GM18858 (cell line): ENCODE data around the gene INPP4B.
"Not testable (repeated sequence)": the region's sequence is repeated elsewhere in the genome, so short reads cannot be mapped to it uniquely, and the experiment has no call there.

ENCODE experiments used
- ATAC-seq: cut with Tn5 transposase; IDR thresholded peaks from one replicate; pipeline ENCODE4 v1.9.1; 2021; ENCODE audit not compliant: unreplicated experiment

Gene INPP4B

DNA sequence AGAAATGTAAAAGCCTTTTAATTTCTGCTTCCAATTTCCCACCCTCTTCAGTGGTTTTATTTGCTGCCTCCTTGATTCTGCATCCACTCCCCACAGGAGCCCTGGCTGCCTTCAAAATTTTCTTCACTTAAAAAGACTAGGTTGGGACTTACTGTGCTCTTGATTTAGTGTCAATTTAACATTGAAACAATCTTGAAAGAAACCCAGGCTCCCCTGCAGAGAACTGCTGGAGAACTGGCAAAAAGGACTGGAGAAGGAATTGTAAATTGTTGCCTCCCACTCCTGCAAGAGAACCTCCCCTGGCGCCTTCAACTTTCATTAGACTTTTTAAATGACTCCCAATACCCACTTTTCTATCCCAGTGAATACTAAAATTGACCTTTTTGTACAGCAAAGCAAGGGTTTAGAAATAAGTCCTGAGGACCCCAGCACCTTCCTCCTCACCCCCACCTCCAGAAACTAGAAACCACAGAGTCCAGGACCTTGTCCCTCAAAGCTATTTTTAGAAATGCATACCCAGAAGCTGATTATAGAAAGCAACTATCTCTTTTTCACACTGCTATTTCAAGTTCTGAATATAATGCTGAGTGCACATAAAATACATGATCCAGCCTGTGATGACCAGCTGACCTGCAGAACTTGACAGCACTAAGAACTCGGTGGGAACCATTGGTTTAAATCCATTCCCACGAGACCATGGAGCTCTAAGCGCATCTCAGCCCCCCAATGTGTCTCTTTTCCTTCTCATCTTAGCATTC, 155.5 kb downstream of the INPP4B start:
- no peak for ATAC-seq

DNA sequence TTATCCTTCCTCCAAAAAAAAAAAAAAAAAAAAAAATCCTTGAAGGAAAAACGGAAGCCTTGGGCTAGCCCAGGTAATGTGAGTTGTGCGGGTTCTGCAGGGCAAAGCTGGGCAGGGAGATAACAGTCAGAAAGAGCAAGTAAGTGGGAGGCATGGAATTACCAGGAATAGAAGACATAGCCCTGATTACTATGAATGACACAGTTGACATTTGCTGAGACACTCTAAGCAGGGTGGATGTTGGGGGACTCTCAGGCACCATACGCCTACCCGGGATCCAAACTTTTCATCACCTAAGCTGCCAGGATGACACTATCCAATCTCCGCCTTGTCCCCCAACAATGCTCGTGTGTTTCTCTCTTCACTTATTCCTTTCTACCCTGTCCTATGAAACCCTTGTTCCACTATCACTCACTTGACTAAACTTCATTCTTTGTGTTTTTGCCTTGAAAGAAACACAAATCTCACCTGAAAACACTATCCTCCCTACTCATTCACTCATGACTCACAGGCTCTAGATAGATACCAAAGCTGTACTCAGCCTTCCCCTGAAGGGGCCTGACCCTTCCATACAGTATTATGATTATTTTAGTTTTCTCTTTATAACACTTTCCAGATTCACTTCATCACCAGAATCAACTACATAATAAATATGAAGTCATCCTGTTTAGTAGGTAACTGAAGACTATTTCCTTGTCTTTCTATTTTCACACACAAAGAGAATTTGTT, 158.4 kb downstream of the INPP4B start:
- ATAC-seq: no peak

DNA sequence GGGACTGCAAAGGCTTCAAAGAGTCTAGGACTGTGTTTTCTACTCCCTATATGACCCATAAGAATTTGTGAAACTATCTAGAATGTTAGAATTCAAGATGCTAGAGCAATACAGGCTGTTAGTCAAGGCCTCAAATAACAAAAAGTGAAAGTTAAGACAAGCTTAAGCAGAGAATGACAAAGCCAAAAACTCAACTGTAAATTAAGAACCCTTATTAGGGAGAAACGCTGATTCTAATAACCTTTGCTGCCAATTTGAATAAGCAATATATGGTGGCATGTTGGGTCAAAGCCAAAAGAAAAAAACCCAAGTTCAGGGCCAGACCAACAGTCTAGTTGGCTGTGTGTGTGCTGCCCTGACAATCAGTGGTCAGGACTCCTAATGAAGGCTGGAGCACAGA, 160.0 kb downstream of the INPP4B start:
- ATAC-seq: no peak

DNA sequence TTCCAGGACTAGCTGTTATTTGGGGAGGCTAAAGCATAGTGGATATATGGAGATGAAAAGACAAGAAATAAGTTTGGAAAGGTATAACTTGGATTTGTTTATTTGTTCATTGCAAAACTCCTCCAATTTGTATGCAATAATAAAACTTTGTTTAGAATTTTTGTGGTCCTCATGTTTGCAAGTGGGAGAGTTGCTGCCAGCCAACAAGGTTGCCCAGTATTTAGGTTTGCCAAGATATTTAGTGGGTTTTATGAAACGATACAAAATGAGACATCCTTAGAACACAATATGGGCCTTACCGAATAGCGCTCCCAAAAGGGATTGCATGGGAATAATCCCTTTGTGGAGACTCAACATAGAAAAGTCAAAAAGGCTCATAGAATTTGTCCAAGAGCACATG, 162.1 kb downstream of the INPP4B start:
- ATAC-seq: no peak

DNA sequence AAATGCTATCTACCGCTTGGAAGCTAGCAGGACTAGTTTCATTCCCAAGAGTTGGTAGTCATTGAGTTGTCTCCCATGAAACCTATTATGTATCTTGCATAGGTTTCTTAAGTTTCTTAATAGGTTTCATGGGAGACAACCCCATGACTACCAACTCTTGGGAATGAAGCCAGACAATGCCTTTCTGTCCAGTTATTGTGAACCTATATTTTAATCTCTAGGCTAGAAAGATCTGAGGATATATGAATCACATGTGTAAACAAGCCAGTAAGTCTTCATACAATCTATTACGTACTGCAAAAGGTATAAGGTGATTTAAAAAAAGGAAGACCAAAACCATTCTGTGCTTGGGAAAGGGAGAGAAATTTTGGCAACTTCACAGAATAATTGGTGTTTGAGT, 162.6 kb downstream of the INPP4B start:
- ATAC-seq: no peak

DNA sequence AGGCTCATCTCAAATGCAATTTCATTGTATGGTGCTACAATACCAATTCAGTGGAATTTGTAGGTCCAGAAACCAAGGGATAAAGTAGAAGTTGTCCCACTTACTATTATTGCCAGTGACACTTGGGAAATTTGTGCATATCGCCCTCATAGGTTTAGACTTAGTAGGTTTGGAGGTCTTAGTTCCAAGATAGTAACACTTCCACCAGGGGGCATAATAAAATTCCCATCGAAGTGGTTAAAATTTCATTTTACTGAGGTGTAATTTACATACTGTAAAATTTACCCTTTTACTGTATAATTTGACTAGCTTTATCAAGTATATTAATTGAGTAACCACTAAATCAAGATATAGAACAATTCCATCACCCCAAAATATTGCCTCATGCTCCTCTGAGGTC, 174.6 kb downstream of the INPP4B start:
- no peak for ATAC-seq

DNA sequence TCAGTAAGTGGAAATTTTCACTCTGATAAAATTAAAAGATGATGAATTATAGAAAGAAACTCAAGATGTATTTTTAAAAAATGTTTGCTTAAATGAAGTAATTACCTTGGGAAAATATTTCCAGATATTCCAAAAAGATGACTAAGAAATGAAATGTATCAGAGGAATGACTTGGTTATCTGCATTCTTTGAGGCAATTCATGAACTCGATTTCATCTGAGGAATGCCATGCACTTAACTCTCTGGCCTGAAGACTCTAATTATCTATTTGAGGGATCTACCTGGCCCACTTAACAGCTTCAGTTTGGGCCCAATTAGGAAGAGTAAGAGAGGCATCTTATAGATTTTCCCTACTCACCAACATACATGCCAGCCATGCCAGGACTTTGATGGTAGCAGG, 182.3 kb downstream of the INPP4B start:
- no peak for ATAC-seq

DNA sequence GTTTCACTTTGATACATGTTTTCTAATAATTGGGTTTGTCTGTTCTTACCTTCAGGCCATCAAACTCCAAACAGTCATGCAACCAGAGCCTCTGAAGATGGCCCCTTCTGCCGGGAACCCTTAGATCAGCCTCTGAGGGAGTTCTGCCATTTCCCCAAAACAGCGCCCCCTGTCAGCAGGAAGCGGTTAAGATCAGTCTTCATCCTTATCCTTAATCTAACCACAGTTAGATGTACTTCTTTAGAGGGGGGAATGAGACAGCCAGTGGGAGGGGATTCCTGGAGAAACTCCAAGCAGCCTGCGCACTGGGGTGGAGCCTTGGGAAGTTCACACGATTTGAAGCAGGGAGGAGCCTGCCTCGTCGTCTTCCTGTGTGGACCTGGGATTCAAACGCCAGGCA, 185.4 kb downstream of the INPP4B start:
- ATAC-seq: no peak

DNA sequence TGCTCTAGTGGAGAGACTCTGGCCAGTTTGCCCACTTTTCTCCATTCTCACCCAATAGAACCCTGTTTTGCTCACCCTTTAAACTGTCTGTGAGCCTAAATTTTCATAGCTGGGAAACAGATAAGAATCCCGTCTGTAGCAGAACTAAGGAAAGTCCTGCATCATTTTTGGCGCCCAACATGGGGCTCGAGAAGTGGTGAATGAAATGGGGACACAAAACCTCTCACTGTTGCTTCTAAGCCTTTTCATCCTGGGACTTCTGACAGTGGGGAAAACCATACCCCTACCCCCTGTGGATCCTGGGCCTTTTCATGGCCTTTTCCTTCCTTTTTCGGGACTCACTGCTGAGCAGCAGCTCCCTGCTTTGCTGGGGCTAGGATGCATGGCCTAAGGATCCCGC, 189.9 kb downstream of the INPP4B start:
- no peak for ATAC-seq

DNA sequence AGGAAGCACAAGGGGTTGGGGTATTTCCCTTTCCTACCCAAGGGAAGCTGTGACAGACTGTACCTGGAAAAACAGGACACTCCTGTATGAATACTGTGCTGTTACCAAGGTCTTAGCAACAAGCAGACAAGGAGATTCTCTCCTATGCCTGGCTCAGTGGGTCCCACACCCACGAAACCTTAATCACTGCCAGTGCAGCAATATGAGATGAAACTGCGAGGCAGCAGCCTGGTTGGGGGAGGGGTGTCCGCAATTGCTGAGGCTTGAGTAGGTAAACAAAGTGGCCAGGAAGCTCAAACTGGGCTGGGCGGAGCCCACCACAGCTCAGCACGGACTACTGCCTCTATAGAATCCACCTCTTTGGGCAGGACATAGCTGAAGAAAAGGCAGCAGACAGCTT, 197.7 kb downstream of the INPP4B start:
- no peak for ATAC-seq

DNA sequence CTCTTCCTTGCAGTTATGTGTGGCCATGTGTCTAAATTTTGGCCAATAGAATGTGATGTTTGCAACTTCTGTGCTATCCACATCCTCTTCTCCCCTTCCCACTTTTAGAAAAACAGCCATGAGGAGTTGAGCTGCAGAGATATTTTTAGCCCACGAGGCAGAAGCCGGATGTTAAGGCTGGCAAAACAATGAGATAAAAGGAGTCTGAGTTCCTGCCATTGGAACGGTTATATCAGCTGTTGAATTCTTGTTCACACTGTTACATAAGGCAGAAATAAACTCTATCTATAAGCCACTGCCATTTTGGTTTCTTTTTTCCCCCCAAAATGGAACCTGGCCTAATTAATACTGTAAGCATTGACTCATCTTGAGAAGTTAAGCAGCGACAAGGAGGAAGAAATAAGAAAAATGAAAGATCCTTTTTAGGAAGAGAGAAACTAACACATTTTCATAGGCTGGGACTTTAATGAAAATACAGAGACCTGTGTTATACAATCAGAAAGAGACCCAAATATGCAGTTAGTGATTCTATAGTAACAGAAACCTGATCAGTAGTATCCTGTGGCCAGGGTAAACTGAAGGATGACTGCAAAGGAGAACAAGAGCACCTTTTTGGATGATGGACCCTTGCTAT, 200.5 kb downstream of the INPP4B start:
- no peak for ATAC-seq

DNA sequence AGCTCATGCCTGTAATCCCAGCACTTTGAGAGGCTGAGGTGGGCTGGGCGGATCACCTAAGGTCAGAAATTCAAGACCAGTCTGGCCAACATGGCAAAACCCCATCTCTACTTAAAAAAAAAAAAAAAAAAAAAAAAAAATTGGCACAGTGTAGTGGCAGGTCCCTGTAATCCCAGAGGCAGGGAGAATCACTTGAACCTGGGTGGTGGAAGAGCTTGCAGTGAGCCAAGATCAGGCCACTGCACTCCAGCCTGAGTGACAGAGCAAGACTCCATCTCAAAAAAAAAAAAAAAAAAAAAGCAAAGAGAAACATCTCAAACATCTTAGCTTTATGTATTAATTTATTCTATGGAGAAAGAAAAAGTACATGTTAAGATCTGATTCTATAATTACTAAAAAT, 201.5 kb downstream of the INPP4B start:
- not testable (repeated sequence) for ATAC-seq

DNA sequence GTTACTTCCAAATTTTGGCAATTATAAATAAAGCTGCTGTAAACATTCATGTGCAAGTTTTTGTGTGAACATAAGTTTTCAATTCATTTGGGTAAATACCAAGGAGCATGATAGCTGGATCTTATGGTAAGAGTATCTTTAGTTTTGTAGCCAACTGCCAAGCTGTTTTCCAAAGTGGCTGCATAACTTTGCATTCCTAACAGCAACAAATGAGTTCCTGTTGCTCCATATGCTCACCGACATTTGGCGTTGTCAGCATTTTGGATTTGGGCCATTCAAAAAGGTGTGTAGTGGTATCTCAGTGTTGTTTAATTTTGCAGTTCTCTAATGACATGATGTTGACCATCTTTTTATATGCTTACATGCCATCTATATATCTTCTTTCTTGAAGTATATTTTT, 208.5 kb downstream of the INPP4B start:
- ATAC-seq: no peak

DNA sequence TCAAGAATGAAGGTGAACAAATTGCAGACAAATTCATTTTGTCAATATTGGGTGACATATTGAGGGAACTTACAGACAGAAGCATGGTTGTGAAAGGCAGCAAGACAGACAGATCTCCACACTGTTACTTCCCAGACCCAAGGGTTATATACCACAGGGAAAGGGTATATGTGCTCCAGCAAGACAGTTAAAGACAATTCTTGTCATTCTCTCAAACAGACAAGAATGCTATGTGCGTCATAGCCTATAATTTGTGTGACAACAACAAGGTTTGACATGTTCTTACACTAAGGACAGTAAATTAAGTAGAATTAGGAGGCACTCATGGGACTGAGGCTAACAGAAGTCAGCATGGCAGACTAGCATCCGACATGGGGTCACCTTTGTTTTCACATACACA, 214.3 kb downstream of the INPP4B start:
- ATAC-seq: no peak

DNA sequence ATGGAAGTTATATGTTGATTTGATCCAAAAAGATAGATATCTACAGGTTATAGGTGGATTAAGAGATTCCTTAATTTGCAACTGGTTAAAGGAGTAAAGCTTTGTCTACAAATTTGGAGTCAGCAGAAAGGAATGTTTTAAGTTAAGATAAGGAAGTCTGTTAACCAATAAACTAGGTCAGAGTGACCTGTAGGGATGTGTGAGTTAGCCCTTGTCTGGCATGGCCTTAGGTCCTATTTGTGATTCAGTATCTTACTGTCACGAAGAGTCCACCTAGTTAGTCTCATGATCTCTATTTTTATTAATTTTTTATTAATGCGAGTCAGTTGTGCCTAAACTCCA, 230.8 kb downstream of the INPP4B start:
- ATAC-seq: no peak

DNA sequence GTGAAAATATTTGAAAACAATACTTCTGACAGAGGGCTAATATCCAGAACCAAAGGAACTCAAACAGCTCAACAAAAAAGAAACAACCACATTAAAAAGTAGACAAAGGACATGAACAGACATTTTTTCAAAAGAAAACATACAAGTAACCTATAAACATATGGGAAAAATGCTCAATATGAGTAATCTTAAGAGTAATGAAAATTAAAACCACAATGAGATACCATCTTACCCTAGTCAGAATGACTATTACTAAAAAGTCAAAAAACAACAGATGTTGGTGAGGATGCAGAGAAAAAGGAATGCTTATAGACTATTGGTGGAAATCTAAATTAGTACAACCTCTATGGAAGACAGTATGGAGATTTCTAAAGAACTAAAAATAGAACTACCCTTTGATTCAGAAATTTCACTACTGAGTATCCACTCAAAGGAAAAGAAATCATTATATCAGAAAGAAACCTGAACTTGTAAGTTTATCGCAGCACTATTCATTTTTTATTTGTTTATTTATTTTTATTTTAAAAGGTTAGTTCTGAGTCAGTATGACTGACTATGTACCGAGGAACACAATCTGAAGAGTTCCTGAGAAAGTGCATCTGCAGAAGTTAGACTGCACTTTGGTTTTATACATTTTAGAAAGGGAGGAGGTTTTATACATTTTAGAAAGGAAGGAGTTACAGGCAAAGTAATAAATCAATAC, 231.3 kb downstream of the INPP4B start:
- ATAC-seq: no peak

DNA sequence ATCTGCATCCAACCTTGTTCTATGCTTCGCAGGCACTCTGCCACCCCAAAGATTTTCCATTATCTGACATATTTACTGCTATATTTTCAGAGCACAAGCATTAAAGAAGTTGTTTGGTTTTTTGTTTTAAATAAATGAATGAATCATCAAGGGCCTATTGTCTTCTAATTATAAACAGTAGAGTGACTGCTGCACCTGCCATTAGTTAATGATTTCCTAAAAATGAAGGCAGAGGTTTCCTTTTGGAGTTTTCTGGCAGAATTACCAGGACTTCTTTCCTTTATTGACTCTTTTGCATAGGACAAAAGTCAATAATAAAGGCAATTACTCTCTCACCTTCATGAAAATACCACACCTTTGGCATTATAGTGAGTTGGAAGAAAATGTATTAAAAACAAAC, 238.1 kb downstream of the INPP4B start:
- ATAC-seq: no peak

DNA sequence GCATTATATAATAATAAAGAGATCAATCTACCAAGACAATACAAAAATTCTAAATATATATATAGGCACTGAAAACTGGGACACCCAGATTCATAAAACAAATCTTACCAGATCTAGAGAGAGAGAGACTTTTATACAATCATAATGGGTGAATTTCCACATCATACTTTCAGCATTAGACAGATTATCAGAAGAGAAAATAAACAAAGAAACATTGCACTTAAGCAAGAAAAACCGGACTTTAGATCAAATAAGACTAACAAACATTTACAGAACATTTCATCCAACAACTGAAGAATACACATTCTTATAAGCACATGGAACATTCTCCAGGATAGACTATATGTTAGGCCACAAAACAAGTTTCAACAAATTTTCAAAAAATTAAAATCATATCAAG, 245.1 kb downstream of the INPP4B start:
- ATAC-seq: no peak

DNA sequence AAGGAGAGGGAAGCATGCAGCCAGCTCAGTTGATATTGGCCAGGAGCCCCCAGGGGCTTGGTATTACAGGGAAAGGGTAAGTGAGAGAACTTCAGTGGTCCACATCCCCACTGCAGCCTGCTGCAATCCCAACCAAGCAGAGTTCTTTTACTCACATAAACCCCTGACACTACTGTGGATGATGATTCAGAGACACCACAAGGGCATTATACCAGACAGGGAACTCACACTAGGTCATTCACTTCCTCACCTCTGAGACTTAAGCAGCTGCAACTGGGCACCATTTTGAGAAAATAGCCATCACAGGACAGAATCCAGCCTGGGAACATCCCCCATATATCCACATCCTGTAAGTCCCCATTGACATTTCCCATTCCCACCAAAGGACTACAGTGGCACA, 248.0 kb downstream of the INPP4B start:
- ATAC-seq: no peak

DNA sequence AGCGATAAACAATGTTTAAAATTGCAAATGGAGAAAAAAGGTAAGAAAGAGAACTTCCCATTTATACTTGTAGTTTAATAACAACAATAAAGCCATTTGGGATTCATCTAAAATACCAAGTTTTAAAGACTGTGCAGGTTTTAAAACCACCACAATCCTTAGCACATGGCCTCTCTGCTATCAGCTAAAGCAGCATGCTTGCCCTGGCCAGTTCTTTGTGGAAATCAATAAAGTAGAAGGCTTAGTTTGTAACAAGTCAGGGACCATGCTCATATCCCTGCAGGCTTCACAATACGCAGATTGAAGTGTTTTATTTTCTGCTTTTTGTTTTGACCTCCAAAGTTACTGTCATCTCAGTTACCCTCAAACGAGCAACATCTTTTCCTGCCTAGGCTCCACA, 249.5 kb downstream of the INPP4B start:
- no peak for ATAC-seq

DNA sequence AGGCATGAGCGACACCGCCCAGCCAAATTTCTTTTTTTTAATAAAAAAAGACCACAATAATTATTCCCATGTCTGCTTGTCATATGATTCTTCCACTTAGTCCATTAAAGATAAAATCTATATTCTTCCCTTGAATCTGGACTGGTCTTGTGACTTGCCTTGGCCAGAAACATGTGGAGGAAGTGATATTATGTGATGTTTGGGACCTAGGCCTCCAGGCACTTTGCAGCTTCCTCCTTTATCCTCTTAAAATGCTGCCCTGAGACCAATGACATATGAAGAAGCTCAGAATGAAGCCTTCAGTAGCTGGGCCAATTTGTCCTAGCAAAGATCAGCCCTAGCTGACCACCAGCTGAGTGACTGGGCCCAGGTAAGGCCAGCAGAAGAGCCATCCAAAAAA, 250.0 kb downstream of the INPP4B start:
- no peak for ATAC-seq
